Trophoblast cell (in vitro differentiated cells and primary cell): ENCODE results near the gene IFRD2.

ENCODE experiments used
- DNase-seq, 2 donors: peaks; one replicate each; pipeline ENCODE4 v3.0.0-alpha.2; 2016
- H2AFZ ChIP-seq: 2 replicates; pipeline ENCODE4 v1.6.1; 2013; ENCODE audit warnings: low read length, moderate library complexity, mild to moderate bottlenecking; ENCODE audit not compliant: insufficient read depth, poor library complexity
- H2AK5ac ChIP-seq: 2 replicates; pipeline ENCODE4 v1.6.1; 2013; ENCODE audit warnings: mild to moderate bottlenecking, low read length
- H2BK120ac ChIP-seq: 2 replicates; pipeline ENCODE4 v1.6.1; 2013; ENCODE audit warnings: low read length, mild to moderate bottlenecking, moderate library complexity; ENCODE audit not compliant: insufficient read depth, poor library complexity
- H2BK12ac ChIP-seq: 2 replicates; pipeline ENCODE4 v1.6.1; 2013; ENCODE audit warnings: mild to moderate bottlenecking, low read length, moderate library complexity
- H2BK5ac ChIP-seq: 2 replicates; pipeline ENCODE4 v1.6.1; 2013; ENCODE audit warnings: low read length, low read depth, moderate library complexity, mild to moderate bottlenecking; ENCODE audit not compliant: poor library complexity
- H3K14ac ChIP-seq: 2 replicates; pipeline ENCODE4 v1.6.1; 2013; ENCODE audit warnings: mild to moderate bottlenecking, low read length
- H3K18ac ChIP-seq: 2 replicates; pipeline ENCODE4 v1.6.1; 2013; ENCODE audit warnings: mild to moderate bottlenecking, low read length
- H3K23ac ChIP-seq: 2 replicates; pipeline ENCODE4 v1.6.1; 2013; ENCODE audit warnings: low read length
- H3K27ac ChIP-seq: 2 replicates; pipeline ENCODE4 v1.5.1; 2013; ENCODE audit warnings: low read depth, mild to moderate bottlenecking, inconsistent platforms, low read length, moderate library complexity
- H3K27me3 ChIP-seq: 2 replicates; pipeline ENCODE4 v1.6.1; 2013; ENCODE audit warnings: inconsistent platforms, mild to moderate bottlenecking, low read length, moderate library complexity; ENCODE audit not compliant: insufficient read depth
- H3K36me3 ChIP-seq, 2 experiments: 1 replicate in 1 of 2; 2 replicates in 1 of 2; pipeline ENCODE4 v1.6.1; 2013; ENCODE audit warnings: low read length in 2 of 2, mild to moderate bottlenecking in 2 of 2, moderate library complexity in 1 of 2; ENCODE audit not compliant: insufficient read depth in 2 of 2, control insufficient read depth in 1 of 2
- H3K4ac ChIP-seq: 2 replicates; pipeline ENCODE4 v1.6.1; 2013; ENCODE audit warnings: low read depth, mild to moderate bottlenecking, low read length, moderate library complexity
- H3K4me1 ChIP-seq, 2 experiments: 1 replicate in 1 of 2; 2 replicates in 1 of 2; pipeline ENCODE4 v1.6.1; 2013; ENCODE audit warnings: low read length in 2 of 2, mild to moderate bottlenecking in 2 of 2, moderate library complexity in 1 of 2; ENCODE audit not compliant: insufficient read depth in 2 of 2, control insufficient read depth in 1 of 2
- H3K4me2 ChIP-seq: 2 replicates; pipeline ENCODE4 v1.6.1; 2013; ENCODE audit warnings: inconsistent platforms, mild to moderate bottlenecking, low read length, moderate library complexity
- H3K4me3 ChIP-seq: 2 replicates; pipeline ENCODE4 v1.5.1; 2013; ENCODE audit warnings: mild to moderate bottlenecking, low read depth, low read length, inconsistent platforms
- H3K79me1 ChIP-seq: one replicate; pipeline ENCODE4 v1.6.1; 2013; ENCODE audit warnings: low read length
- H3K79me2 ChIP-seq: 2 replicates; pipeline ENCODE4 v1.6.1; 2013; ENCODE audit warnings: low read length, mild to moderate bottlenecking; ENCODE audit not compliant: control insufficient read depth, insufficient read depth, poor library complexity
- H3K9ac ChIP-seq: 2 replicates; pipeline ENCODE4 v1.6.1; 2013; ENCODE audit warnings: mild to moderate bottlenecking, low read length
- H3K9me3 ChIP-seq: 2 replicates; pipeline ENCODE4 v1.6.1; 2013; ENCODE audit warnings: low read depth, mild to moderate bottlenecking, control low read depth, inconsistent platforms, low read length; ENCODE audit not compliant: insufficient read depth
- H4K12ac ChIP-seq: 2 replicates; pipeline ENCODE4 v1.6.1; 2013; ENCODE audit warnings: low read depth, mild to moderate bottlenecking, low read length, moderate library complexity
- H4K8ac ChIP-seq: 2 replicates; pipeline ENCODE4 v1.6.1; 2013; ENCODE audit warnings: low read depth, mild to moderate bottlenecking, low read length, moderate library complexity
- H4K91ac ChIP-seq: one replicate; pipeline ENCODE4 v1.6.1; 2013; ENCODE audit warnings: low read depth, mild to moderate bottlenecking, low read length, moderate library complexity
- WGBS: extraction: QIAGEN DNeasy Blood & Tissue Kit; methylation state at CpG from one replicate; pipeline ENCODE4 v1.1.7; 2013; ENCODE audit warnings: missing lambda C conversion rate; ENCODE audit not compliant: insufficient read length, insufficient coverage; ENCODE audit errors: extremely low coverage; 5-methylcytosine and 5-hydroxymethylcytosine counted together

The IFRD2 gene

DNA sequence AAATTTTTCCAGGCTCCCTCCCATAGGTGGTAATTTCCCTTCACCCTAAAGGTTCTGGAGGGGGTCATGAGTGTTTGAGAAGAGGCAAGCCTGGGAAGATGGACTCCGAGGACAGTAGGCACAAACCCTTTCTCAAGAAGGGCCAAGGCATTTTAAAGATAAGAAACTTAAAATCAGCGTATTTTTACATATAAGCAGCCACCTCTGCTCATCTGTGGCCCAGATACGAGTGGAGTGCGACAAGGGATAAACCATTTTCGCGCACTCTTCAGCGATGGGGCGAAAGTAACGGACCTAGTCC is 47.9 kb upstream of the IFRD2 start:
- no peak overlapping the region for H3K4ac ChIP-seq
- H3K4me2 ChIP-seq, result no peak overlapping the region
- no peak overlapping the region for H2BK12ac ChIP-seq
- no peak overlapping the region for H3K14ac ChIP-seq
- no peak for DNase-seq
- H3K9me3 ChIP-seq, result peaks cover 6% of the 10 kb centered on the region
- no peak overlapping the region for H3K18ac ChIP-seq
- no peak overlapping the region for H3K27ac ChIP-seq
- H3K27me3 ChIP-seq, result peaks cover 29% of the 10 kb centered on the region
- H2AK5ac ChIP-seq, result no peak overlapping the region
- peaks cover 0 to 3% of the 10 kb centered on the region in 2 experiments for H3K36me3 ChIP-seq
- WGBS, result no CpG with 5 or more reads among the region's 9 CpGs
- no peak overlapping the region for H4K12ac ChIP-seq
- H2BK5ac ChIP-seq, result no peak overlapping the region
- H2AFZ ChIP-seq, result no peak overlapping the region
- no peak overlapping the region for H3K23ac ChIP-seq
- no peak overlapping the region for H2BK120ac ChIP-seq
- H3K4me3 ChIP-seq, result no peak overlapping the region
- H4K91ac ChIP-seq, result no peak overlapping the region
- H3K79me2 ChIP-seq, result peaks cover 16% of the 10 kb centered on the region
- peaks cover 12% of the 10 kb centered on the region for H3K79me1 ChIP-seq
- no peak overlapping the region for H3K9ac ChIP-seq
- no peak overlapping the region for H4K8ac ChIP-seq
- peaks cover 19 to 23% of the 10 kb centered on the region in 2 experiments for H3K4me1 ChIP-seq

DNA sequence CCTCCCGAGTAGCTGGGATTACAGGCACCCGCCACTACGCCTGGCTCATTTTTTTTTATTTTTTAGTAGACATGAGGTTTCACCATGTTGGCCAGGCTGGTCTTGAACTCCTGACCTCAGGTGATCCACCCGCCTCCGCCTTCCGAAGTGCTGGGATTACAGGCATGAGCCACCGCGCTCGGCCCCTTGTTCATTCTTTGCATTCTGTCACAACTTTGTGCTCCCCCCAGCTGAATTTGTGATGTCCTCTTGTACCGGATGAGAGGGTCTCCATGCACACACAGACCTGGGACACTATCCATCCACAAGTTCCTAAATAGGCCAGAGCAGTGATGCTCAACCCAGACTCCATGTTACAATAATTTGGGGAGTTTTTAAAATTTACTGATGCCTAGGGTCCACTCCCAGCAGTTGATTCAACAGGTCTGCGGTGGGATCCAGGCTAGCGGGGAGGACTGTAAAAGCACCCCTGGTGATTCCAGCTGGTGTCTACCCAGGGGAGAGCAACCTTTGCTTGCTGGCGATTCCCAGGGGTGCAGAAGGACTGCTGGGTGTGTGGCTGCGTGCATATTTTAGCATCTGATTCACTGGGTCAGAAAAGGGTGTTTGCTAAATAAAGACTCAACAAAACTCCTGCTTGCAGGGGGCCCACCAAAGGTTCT is 47.4 kb upstream of the IFRD2 start:
- Histone ChIP-seq H3K4ac (no peak overlapping the region), H3K9me3 (peaks cover 6% of the 10 kb centered on the region), H3K36me3 (peaks cover 0 to 5% of the 10 kb centered on the region in 2 experiments), H4K12ac (no peak overlapping the region), H3K4me2 (no peak overlapping the region), H3K4me3 (no peak overlapping the region), H3K9ac (no peak overlapping the region), H3K4me1 (peaks cover 19 to 23% of the 10 kb centered on the region in 2 experiments), H2AK5ac (no peak overlapping the region), H3K14ac (no peak overlapping the region), H3K27ac (no peak overlapping the region), H3K18ac (no peak overlapping the region), H2BK12ac (no peak overlapping the region), H3K23ac (no peak overlapping the region), H4K8ac (no peak overlapping the region), H2BK120ac (no peak overlapping the region), H2AFZ (no peak overlapping the region), H3K79me2 (peaks cover 16% of the 10 kb centered on the region), H3K27me3 (peaks cover 27% of the 10 kb centered on the region), H4K91ac (no peak overlapping the region), H3K79me1 (peaks cover 12% of the 10 kb centered on the region), H2BK5ac (no peak overlapping the region)
- WGBS, result no CpG with 5 or more reads among the region's 14 CpGs
- DNase-seq, result no peak

DNA sequence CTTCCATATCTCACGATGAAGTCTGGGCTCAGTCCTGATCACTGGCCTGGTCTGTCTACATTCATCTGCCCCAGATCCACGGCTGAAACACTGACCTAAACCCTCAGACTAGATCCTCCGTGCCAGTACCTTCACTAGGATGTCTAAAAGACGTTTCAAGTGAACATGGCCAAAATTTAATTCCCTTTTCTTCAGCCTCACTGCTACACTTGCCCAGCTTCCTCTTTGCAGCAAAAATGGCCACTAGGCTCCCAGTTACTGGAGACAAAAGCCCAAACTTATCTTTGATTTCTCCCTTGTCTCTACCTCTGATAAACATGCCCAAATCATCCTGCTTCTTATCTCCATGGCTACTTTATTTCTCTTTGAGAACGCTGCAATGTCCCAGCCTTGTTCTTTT is 46.7 kb upstream of the IFRD2 start:
- no peak overlapping the region for H2BK12ac ChIP-seq
- no peak overlapping the region for H3K14ac ChIP-seq
- H4K8ac ChIP-seq, result no peak overlapping the region
- H4K91ac ChIP-seq, result no peak overlapping the region
- peaks cover 5 to 9% of the 10 kb centered on the region in 2 experiments for H3K36me3 ChIP-seq
- no peak overlapping the region for H3K9ac ChIP-seq
- peaks cover 19% of the 10 kb centered on the region for H3K79me2 ChIP-seq
- H2BK120ac ChIP-seq, result no peak overlapping the region
- H3K4me2 ChIP-seq, result no peak overlapping the region
- H3K79me1 ChIP-seq, result peaks cover 12% of the 10 kb centered on the region
- H3K4me3 ChIP-seq, result no peak overlapping the region
- H3K9me3 ChIP-seq, result peaks cover 6% of the 10 kb centered on the region
- H2AK5ac ChIP-seq, result no peak overlapping the region
- H3K18ac ChIP-seq, result no peak overlapping the region
- H2BK5ac ChIP-seq, result no peak overlapping the region
- H3K23ac ChIP-seq, result no peak overlapping the region
- no CpG with 5 or more reads among the region's 5 CpGs for WGBS
- peaks cover 20 to 23% of the 10 kb centered on the region in 2 experiments for H3K4me1 ChIP-seq
- DNase-seq, result no peak
- no peak overlapping the region for H2AFZ ChIP-seq
- no peak overlapping the region for H4K12ac ChIP-seq
- no peak overlapping the region for H3K27ac ChIP-seq
- peaks cover 27% of the 10 kb centered on the region for H3K27me3 ChIP-seq
- H3K4ac ChIP-seq, result no peak overlapping the region

DNA sequence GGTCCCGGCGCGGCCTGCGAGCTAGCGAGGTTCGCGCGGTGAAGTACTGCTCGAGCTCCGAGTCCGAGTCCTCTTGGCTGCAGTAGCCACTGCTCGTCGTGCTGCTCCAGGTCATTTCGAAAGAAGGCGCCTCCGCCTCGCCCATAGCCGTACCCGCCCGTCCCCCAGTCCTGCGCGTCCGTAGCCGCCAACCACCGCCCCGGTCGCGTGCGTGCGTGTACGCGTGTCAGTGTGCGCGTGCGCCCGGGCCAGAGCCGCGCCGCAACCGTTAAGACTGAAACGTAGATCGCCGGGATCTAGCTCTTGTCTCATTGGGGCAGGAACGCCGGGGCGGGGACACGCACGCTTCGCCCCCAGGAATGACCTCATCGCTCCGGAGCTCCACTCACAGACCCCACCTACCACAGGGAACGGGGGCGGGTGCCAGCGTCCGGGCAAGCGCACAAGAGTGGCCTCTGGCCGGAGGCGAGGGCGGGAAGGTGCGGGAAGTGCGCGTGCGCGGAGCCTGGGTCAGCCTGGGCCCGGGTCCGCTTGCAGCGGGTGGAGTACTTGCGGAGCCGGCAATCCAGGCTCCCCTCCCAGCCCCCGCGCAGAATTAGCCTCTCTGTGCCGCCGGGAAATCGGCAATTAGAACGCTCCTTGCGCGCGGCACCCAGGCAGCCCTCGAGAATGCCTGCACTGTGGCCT is 45.1 kb upstream of the IFRD2 start:
- H2BK5ac ChIP-seq, result peak overlapping the region; percentile 86
- peaks cover 8 to 15% of the 10 kb centered on the region in 2 experiments for H3K36me3 ChIP-seq
- H2BK120ac ChIP-seq, result peak overlapping the region; percentile 87
- H3K4ac ChIP-seq, result peak overlapping the region; percentile 94
- peak overlapping the region; percentile 9 for H2BK12ac ChIP-seq
- peak overlapping the region; percentile 97 for H3K14ac ChIP-seq
- H3K27me3 ChIP-seq, result peaks cover 27% of the 10 kb centered on the region
- peak overlapping the region; percentile 92 for H3K4me3 ChIP-seq
- H3K23ac ChIP-seq, result no peak overlapping the region
- no CpG with 5 or more reads among the region's 79 CpGs for WGBS
- peaks cover 12% of the 10 kb centered on the region for H3K79me1 ChIP-seq
- H3K4me1 ChIP-seq, result peaks cover 21 to 23% of the 10 kb centered on the region in 2 experiments
- peak; percentile 98 for DNase-seq
- peak overlapping the region; percentile 97 for H4K8ac ChIP-seq
- H3K9me3 ChIP-seq, result peaks cover 6% of the 10 kb centered on the region
- H3K27ac ChIP-seq, result peak overlapping the region; percentile 92
- peak overlapping the region; percentile 96 for H3K18ac ChIP-seq
- H3K4me2 ChIP-seq, result peak overlapping the region; percentile 92
- H3K79me2 ChIP-seq, result peaks cover 20% of the 10 kb centered on the region
- H4K12ac ChIP-seq, result peak overlapping the region; percentile 86
- peak overlapping the region; percentile 96 for H4K91ac ChIP-seq
- H3K9ac ChIP-seq, result peak overlapping the region; percentile 89
- peak overlapping the region; percentile 91 for H2AFZ ChIP-seq
- peak overlapping the region; percentile 95 for H2AK5ac ChIP-seq
